H1 (cell line): Measurements from ENCODE around the gene SLC4A8. TPM values are rescaled to one million over a fixed set of nuclear protein-coding genes. Genes with fewer than 3 reads are reported as not detected.

Experiments used
- CTCF ChIA-PET: fragments of 300-600 bp; sonication (Branson Sonifier 250); formaldehyde crosslinking; loops from one replicate; lab custom pipeline; 2021; ENCODE audit not compliant: partially characterized antibody; lab: Charles Lee
- POLR2A ChIA-PET: fragments of 300-600 bp; sonication (Branson Sonifier 250); formaldehyde crosslinking; loops from one replicate; lab custom pipeline; 2021; ENCODE audit warnings: inconsistent platforms; ENCODE audit not compliant: partially characterized antibody; lab: Charles Lee
- DNase-seq, 2 experiments: peaks; one replicate each; pipeline versions ENCODE4 v3.0.0 to v3.0.0-alpha.2; 2010 to 2022; ENCODE audit warnings: low spot score in 2 of 2, low read depth in 1 of 2, mixed read lengths in 1 of 2
- FAIRE-seq: peaks from 2 replicates; lab custom pipeline; 2011; peaks lifted over from hg19 to GRCh38; lab: Jason Lieb, UNC
- H2AFZ ChIP-seq: 2 replicates; pipeline ENCODE4 v1.8.1; 2012; ENCODE audit warnings: low read length, inconsistent platforms
- H2AK5ac ChIP-seq: 2 replicates; pipeline ENCODE4 v1.6.1; 2013; ENCODE audit warnings: low read depth, low read length
- H2BK120ac ChIP-seq: replicated peaks from 2 replicates; pipeline ENCODE3; 2013; ENCODE audit warnings: low read depth, low read length, inconsistent platforms
- H2BK12ac ChIP-seq: 2 replicates; pipeline ENCODE4 v1.6.1; 2013; ENCODE audit warnings: low read depth, low read length
- H2BK15ac ChIP-seq: 2 replicates; pipeline ENCODE4 v1.6.1; 2013; ENCODE audit warnings: low read length
- H2BK20ac ChIP-seq: 2 replicates; pipeline ENCODE4 v1.6.1; 2013; ENCODE audit warnings: low read length
- H2BK5ac ChIP-seq: 2 replicates; pipeline ENCODE4 v1.6.1; 2013; ENCODE audit warnings: low read depth, low read length
- H3K14ac ChIP-seq: 2 replicates; pipeline ENCODE4 v1.6.1; 2013; ENCODE audit warnings: inconsistent platforms; ENCODE audit not compliant: insufficient read length
- H3K18ac ChIP-seq: 2 replicates; pipeline ENCODE4 v1.6.1; 2013; ENCODE audit warnings: low read length; ENCODE audit errors: extremely low read depth
- H3K23ac ChIP-seq: 2 replicates; pipeline ENCODE4 v1.6.1; 2013; ENCODE audit warnings: inconsistent platforms; ENCODE audit not compliant: insufficient read length
- H3K23me2 ChIP-seq: 2 replicates; pipeline ENCODE4 v1.6.1; 2013; ENCODE audit warnings: low read depth, low read length
- H3K27ac ChIP-seq: 2 replicates; pipeline ENCODE4 v1.6.1; 2011; ENCODE audit warnings: low read depth, low read length, inconsistent platforms
- H3K27me3 ChIP-seq, 4 experiments: replicated peaks in 1 of 4; 1 replicate in 1 of 4; 2 replicates in 3 of 4; pipeline versions ENCODE4 v1.6.1 to v1.8.1; 2011 to 2013; ENCODE audit warnings: low read length in 3 of 4, mild to moderate bottlenecking in 3 of 4, inconsistent platforms in 2 of 4, mixed read lengths in 2 of 4, moderate library complexity in 1 of 4; ENCODE audit not compliant: control insufficient read depth in 3 of 4, insufficient read depth in 3 of 4; ENCODE audit errors: extremely low read depth in 1 of 4
- H3K36me3 ChIP-seq, 4 experiments: 2 replicates each; pipeline versions ENCODE4 v1.6.1 to v1.8.1; 2011 to 2013; ENCODE audit warnings: mild to moderate bottlenecking in 4 of 4, low read length in 3 of 4, moderate library complexity in 2 of 4, control low read depth in 1 of 4, inconsistent platforms in 1 of 4; ENCODE audit not compliant: insufficient read depth in 4 of 4, control insufficient read depth in 2 of 4
- H3K4ac ChIP-seq: replicated peaks from 2 replicates; pipeline ENCODE3; 2013; ENCODE audit warnings: low read length, low read depth, mixed read lengths, inconsistent platforms; ENCODE audit not compliant: insufficient read length
- H3K4me1 ChIP-seq, 4 experiments: replicated peaks in 1 of 4; 1 replicate in 1 of 4; 2 replicates in 3 of 4; pipeline versions ENCODE4 v1.6.1 to v1.8.1; 2011 to 2013; ENCODE audit warnings: low read length in 3 of 4, inconsistent platforms in 2 of 4, mixed read lengths in 1 of 4; ENCODE audit not compliant: insufficient read depth in 4 of 4, control insufficient read depth in 3 of 4
- H3K4me2 ChIP-seq, 2 experiments: 2 replicates each; pipeline versions ENCODE4 v1.6.1 to v1.8.1; 2011 to 2013; ENCODE audit warnings: low read depth in 2 of 2, low read length in 2 of 2, control low read depth in 1 of 2, inconsistent platforms in 1 of 2, mild to moderate bottlenecking in 1 of 2; ENCODE audit not compliant: insufficient read depth in 1 of 2
- H3K4me3 ChIP-seq, 4 experiments: fragments of 200-600, 300-600 bp in 1 of 4; sonication (generic), shearing (Covaris generic), sonication (Bioruptor Twin) in 1 of 4; 2 replicates each; pipeline versions ENCODE4 v1.5.1 to v1.8.1; 2011 to 2016; ENCODE audit warnings: low read length in 4 of 4, low read depth in 3 of 4, control low read depth in 2 of 4, inconsistent platforms in 2 of 4, mild to moderate bottlenecking in 2 of 4, mixed read lengths in 1 of 4, moderate library complexity in 1 of 4; ENCODE audit not compliant: insufficient read depth in 2 of 4; ENCODE audit errors: extremely low read depth in 1 of 4
- H3K56ac ChIP-seq: replicated peaks from 2 replicates; pipeline ENCODE3; 2013; ENCODE audit warnings: low read depth, mild to moderate bottlenecking, mixed read lengths, low read length, inconsistent platforms; ENCODE audit not compliant: insufficient read length
- H3K79me1 ChIP-seq: 2 replicates; pipeline ENCODE4 v1.6.1; 2013; ENCODE audit warnings: low read depth, low read length, control low read depth
- H3K79me2 ChIP-seq, 2 experiments: 2 replicates each; pipeline versions ENCODE4 v1.6.1 to v1.8.1; 2012 to 2013; ENCODE audit warnings: low read length in 2 of 2, mild to moderate bottlenecking in 2 of 2, inconsistent platforms in 1 of 2; ENCODE audit not compliant: insufficient read depth in 2 of 2, control insufficient read depth in 1 of 2
- H3K9ac ChIP-seq, 4 experiments: replicated peaks in 1 of 4; 1 replicate in 1 of 4; 2 replicates in 3 of 4; pipeline versions ENCODE4 v1.6.1 to v1.8.1; 2011 to 2013; ENCODE audit warnings: low read depth in 3 of 4, low read length in 3 of 4, control low read depth in 2 of 4, mild to moderate bottlenecking in 2 of 4, moderate library complexity in 2 of 4, inconsistent platforms in 1 of 4; ENCODE audit errors: extremely low read depth in 1 of 4
- H3K9me3 ChIP-seq, 2 experiments: 2 replicates each; pipeline versions ENCODE4 v1.6.1 to v1.8.1; 2012 to 2013; ENCODE audit warnings: mild to moderate bottlenecking in 2 of 2, moderate library complexity in 2 of 2, control low read depth in 1 of 2, inconsistent platforms in 1 of 2, low read depth in 1 of 2, low read length in 1 of 2, mixed read lengths in 1 of 2; ENCODE audit not compliant: insufficient read depth in 2 of 2
- H4K20me1 ChIP-seq, 2 experiments: replicated peaks in 1 of 2; 2 replicates each; pipeline versions ENCODE3 to v1.8.1; 2011 to 2013; ENCODE audit warnings: inconsistent platforms in 2 of 2, low read length in 2 of 2, mild to moderate bottlenecking in 1 of 2; ENCODE audit not compliant: insufficient read depth in 2 of 2, control insufficient read depth in 1 of 2
- H4K5ac ChIP-seq: 2 replicates; pipeline ENCODE4 v1.6.1; 2013; ENCODE audit warnings: low read length, low read depth, mixed read lengths, inconsistent platforms; ENCODE audit not compliant: insufficient read length
- H4K8ac ChIP-seq: 2 replicates; pipeline ENCODE4 v1.8.0; 2013; ENCODE audit warnings: mild to moderate bottlenecking, moderate library complexity, low read length, inconsistent platforms; ENCODE audit not compliant: insufficient read depth; ENCODE audit errors: extremely low read depth
- H4K91ac ChIP-seq: replicated peaks from 2 replicates; pipeline ENCODE3; 2013; ENCODE audit warnings: low read length, mixed read lengths, inconsistent platforms; ENCODE audit not compliant: insufficient read length
- BCL11A ChIP-seq, 2 experiments: IDR thresholded peaks; one replicate each; pipeline ENCODE4 v1.6.1; 2011; ENCODE audit warnings: low read depth in 2 of 2, low read length in 2 of 2, mild to moderate bottlenecking in 2 of 2
- CHD2 ChIP-seq: IDR thresholded peaks from 2 replicates; pipeline ENCODE4 v1.6.1; 2012; ENCODE audit warnings: low read length, improper control_type of control experiment
- CTBP2 ChIP-seq: IDR thresholded peaks from 2 replicates; pipeline ENCODE4 v1.7.0; 2011; ENCODE audit warnings: borderline replicate concordance, mild to moderate bottlenecking, moderate library complexity, mixed read lengths, low read length; ENCODE audit not compliant: insufficient read depth, insufficient read length
- MAFK ChIP-seq: IDR thresholded peaks from 2 replicates; pipeline ENCODE4 v1.6.1; 2012; ENCODE audit warnings: low read depth, mild to moderate bottlenecking, improper control_type of control experiment, low read length
- MAX ChIP-seq: IDR thresholded peaks from 2 replicates; pipeline ENCODE4 v1.6.1; 2012; ENCODE audit warnings: inconsistent platforms
- POLR2A ChIP-seq, 2 experiments: IDR thresholded peaks; 1 replicate in 1 of 2; 2 replicates in 1 of 2; pipeline ENCODE4 v1.6.1; 2011; ENCODE audit warnings: low read depth in 2 of 2, low read length in 2 of 2, mild to moderate bottlenecking in 2 of 2; ENCODE audit errors: control extremely low read depth in 1 of 2
- POU5F1 ChIP-seq: IDR thresholded peaks from 2 replicates; pipeline ENCODE4 v1.6.1; 2011; ENCODE audit warnings: low read depth, mild to moderate bottlenecking, low read length, moderate library complexity
- RFX5 ChIP-seq: IDR thresholded peaks from 2 replicates; pipeline ENCODE4 v1.6.1; 2011; ENCODE audit warnings: low read depth, low read length, improper control_type of control experiment, borderline replicate concordance
- RNF2 ChIP-seq: fragments of 200-900, 300-1000 bp; sonication (generic); IDR thresholded peaks from 2 replicates; pipeline ENCODE4 v1.7.1; 2016; ENCODE audit warnings: borderline replicate concordance, low read depth, mild to moderate bottlenecking, antibody characterized with exemption, low read length; ENCODE audit not compliant: poor library complexity, severe bottlenecking; ENCODE audit errors: missing control alignments
- SAP30 ChIP-seq: fragments of 300-600 bp; sonication (generic); IDR thresholded peaks from 2 replicates; pipeline ENCODE4 v1.7.1; 2012; ENCODE audit warnings: low read length, moderate library complexity, mild to moderate bottlenecking, inconsistent platforms; ENCODE audit not compliant: insufficient read depth, insufficient replicate concordance
- SP4 ChIP-seq: IDR thresholded peaks from 2 replicates; pipeline ENCODE4 v1.6.1; 2012; ENCODE audit warnings: low read length, inconsistent platforms
- SUZ12 ChIP-seq: fragments of 200-600 bp; sonication (generic); IDR thresholded peaks from 2 replicates; pipeline ENCODE4 v1.6.1; 2012; ENCODE audit warnings: mild to moderate bottlenecking, inconsistent platforms, low read length, moderate library complexity, mixed read lengths
- TEAD4 ChIP-seq: IDR thresholded peaks from 2 replicates; pipeline ENCODE4 v1.6.1; 2012; ENCODE audit warnings: low read depth, low read length, inconsistent platforms, mixed read lengths
- WGBS, 2 experiments: shearing (Covaris generic) in 1 of 2; methylation state at CpG; one replicate each; pipeline versions ENCODE4 v1.1.6 to v1.1.7; 2013 to 2015; ENCODE audit warnings: low lambda C conversion rate in 2 of 2, mixed read lengths in 2 of 2, inconsistent platforms in 1 of 2, low coverage in 1 of 2, missing lambda C conversion rate in 1 of 2; ENCODE audit not compliant: insufficient replicate concordance in 2 of 2, insufficient coverage in 1 of 2, insufficient read length in 1 of 2; ENCODE audit errors: extremely low coverage in 1 of 2, missing lambda C conversion rate in 1 of 2; 5-methylcytosine and 5-hydroxymethylcytosine counted together
- polyA plus RNA-seq, 7 experiments: library from polyadenylated mRNA; depleted of rRNA in 3 of 7; stranded (reverse) in 5 of 7; unstranded in 2 of 7; fragments of >200 nt in 5 of 7; fragments of 200-250 nt in 2 of 7; gene quantifications; 1 replicate in 5 of 7; 2 replicates in 1 of 7; 4 replicates in 1 of 7; pipeline versions ENCODE4 v1.2.1 to v1.2.3, GENCODE V29; 2011 to 2013; ENCODE audit warnings: missing spikeins in 2 of 7, mixed read lengths in 2 of 7
- total RNA-seq: library from RNA; stranded (reverse); fragmentation: NEBNext Ultra II Directional; extraction: Animal tissue kit (Norgen Biotek cat#: 25700); gene quantifications from 2 replicates; pipeline ENCODE4 v1.2.1, GENCODE V29; 2021
- TF ChIP-seq, protein P1 (sequence below): IDR thresholded peaks from 2 replicates; pipeline ENCODE4 v1.6.1; 2011; ENCODE audit warnings: low read depth, mild to moderate bottlenecking, low read length; ENCODE audit not compliant: insufficient read depth

The SLC4A8 gene
- total and polyA plus RNA-seq, 2 of the 8 experiments (the other 6 are each of a cell fraction or from before 2014, with no cell fraction given), result 11.2 to 13.4 TPM

DNA sequence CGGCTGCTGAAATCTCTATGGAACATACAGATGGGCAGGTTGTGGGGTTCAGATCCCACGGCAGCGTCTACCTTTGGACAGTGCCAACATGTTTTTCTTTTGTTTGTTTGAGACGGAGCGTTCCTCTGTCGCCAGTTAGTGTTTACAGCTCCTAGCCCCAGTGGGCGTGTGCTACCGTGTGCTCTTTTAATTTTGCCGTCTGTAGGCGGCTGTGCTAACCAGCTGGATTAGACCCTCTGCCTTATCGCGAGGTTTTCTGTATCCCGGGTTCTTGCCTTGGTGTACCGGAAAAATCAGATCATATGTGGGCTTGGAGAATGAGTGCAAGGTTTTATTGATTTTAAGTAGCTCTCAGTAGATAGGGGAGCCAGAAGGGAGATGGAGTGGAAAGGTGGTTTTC, 23.6 kb upstream of the SLC4A8 start:
- Histone ChIP-seq H2AK5ac (no peak overlapping the region), H2BK12ac (no peak overlapping the region), H3K23ac (no peak overlapping the region), H3K4me1 (no peaks in the 10 kb centered on the region; a peak in 1 of 7 replicates), H2BK5ac (no peak overlapping the region), H3K36me3 (no peaks in the 10 kb centered on the region), H3K9ac (no peak overlapping the region), H3K79me2 (no peaks in the 10 kb centered on the region), H2BK15ac (no peak overlapping the region), H4K20me1 (no peaks in the 10 kb centered on the region), H2BK120ac (no peak overlapping the region), H3K9me3 (no peaks in the 10 kb centered on the region), H2AFZ (no peak overlapping the region), H3K4me3 (no peak overlapping the region), H3K4me2 (no peak overlapping the region), H3K4ac (no peak overlapping the region), H3K27me3 (no peaks in the 10 kb centered on the region), H2BK20ac (no peak overlapping the region), H4K8ac (no peak overlapping the region), H3K27ac (no peak overlapping the region), H3K18ac (no peak overlapping the region), H4K5ac (no peak overlapping the region), H3K23me2 (no peaks in the 10 kb centered on the region), H3K79me1 (no peaks in the 10 kb centered on the region), H3K14ac (no peak overlapping the region), H3K56ac (no peak overlapping the region), H4K91ac (no peak overlapping the region)
- WGBS, 2 experiments, result 93% methylated on average over 14 of the region's 14 CpGs; no CpG with 5 or more reads in 1 of the 2 experiments
- DNase-seq (no peak), FAIRE-seq (no peak)
- ChIA-PET CTCF (interaction anchor here (0.7 to 2.3 kb wide), 3 partner anchors 18 to 127 kb away, joined by 3 to 6 read pairs (median 4); no protein-coding TSS in a partner anchor), POLR2A (no interaction called here)
- TF ChIP-seq BCL11A (IDR thresholded peaks at IDR 0.05; ENCODE audit: low read depth in 2 of 2, low read length in 2 of 2) (no peak), RNF2 (no peak), MAFK (no peak), CTBP2 (no peak), RFX5 (no peak), POLR2A (IDR thresholded peaks at IDR 0.05; ENCODE audit: control extremely low read depth in 1 of 2, low read depth in 2 of 2, low read length in 2 of 2) (no peak), CHD2 (no peak), SAP30 (no peak), TEAD4 (no peak), POU5F1 (no peak), SP4 (no peak), MAX (no peak), SUZ12 (no peak)
- TF ChIP-seq, protein P1, sequence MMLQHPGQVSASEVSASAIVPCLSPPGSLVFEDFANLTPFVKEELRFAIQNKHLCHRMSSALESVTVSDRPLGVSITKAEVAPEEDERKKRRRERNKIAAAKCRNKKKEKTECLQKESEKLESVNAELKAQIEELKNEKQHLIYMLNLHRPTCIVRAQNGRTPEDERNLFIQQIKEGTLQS, result no peak
